Loucy (cell line): ENCODE measurements around the gene NAT9.
A peak's percentile ranks its signal among the peaks of the same experiment; 100 is the strongest.

Experiments
- EZH2phosphoT487 ChIP-seq: fragments of 200-600 bp; IDR thresholded peaks from 2 replicates; pipeline ENCODE4 v1.6.1; 2018; ENCODE audit warnings: antibody characterized with exemption, mild to moderate bottlenecking, moderate library complexity, borderline replicate concordance
- TF ChIP-seq, protein P1 (sequence below): fragments of 200-600 bp; sonication (generic); conservative IDR thresholded peaks from 2 replicates; pipeline ENCODE4 v1.5.1; 2014; ENCODE audit warnings: mild to moderate bottlenecking, antibody characterized with exemption, low read length

DNA sequence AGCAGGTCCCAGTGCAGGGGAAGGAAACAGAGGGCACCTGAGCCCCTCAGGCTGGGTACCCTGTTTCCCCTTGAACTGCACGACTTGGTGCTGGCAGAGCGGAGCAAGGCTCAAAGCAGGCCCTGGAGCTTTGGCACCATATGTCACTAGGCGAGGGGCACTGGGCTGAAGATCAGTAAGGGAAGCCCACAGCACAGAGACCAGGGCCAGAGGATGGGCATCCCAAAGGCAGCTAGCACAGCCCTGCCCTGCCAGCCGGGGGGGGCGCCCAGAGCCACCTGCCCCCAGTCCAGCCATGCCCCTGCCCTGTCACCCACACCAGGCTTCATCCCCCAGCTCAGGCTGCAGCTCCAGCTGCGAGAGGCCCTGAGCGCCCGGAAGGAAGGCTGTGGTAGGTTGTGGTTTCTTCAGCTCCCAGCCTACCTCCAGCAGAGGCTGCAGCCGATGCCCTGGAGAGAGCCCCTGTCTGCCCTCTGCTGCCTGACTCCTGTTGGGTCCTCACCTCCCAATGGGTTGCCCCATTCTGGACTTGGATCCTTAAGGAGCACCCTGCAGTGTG is 16.8 kb downstream of the NAT9 start:
- TF ChIP-seq, protein P1, sequence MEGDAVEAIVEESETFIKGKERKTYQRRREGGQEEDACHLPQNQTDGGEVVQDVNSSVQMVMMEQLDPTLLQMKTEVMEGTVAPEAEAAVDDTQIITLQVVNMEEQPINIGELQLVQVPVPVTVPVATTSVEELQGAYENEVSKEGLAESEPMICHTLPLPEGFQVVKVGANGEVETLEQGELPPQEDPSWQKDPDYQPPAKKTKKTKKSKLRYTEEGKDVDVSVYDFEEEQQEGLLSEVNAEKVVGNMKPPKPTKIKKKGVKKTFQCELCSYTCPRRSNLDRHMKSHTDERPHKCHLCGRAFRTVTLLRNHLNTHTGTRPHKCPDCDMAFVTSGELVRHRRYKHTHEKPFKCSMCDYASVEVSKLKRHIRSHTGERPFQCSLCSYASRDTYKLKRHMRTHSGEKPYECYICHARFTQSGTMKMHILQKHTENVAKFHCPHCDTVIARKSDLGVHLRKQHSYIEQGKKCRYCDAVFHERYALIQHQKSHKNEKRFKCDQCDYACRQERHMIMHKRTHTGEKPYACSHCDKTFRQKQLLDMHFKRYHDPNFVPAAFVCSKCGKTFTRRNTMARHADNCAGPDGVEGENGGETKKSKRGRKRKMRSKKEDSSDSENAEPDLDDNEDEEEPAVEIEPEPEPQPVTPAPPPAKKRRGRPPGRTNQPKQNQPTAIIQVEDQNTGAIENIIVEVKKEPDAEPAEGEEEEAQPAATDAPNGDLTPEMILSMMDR: peak; percentile 67
- no peak for TF ChIP-seq EZH2phosphoT487
